ENCODE measurements around the gene PCOLCE2.

Gene PCOLCE2

GRCh38 chr3:142888481-142889211, at the start of gene PCOLCE2:
Gene PCOLCE2 (minus strand): TSS chr3:142889083. CDS start chr3:142888896, 187 bp downstream.
- DNase-seq (ENCODE audit: low spot score) = peak; percentile 73

DNA sequence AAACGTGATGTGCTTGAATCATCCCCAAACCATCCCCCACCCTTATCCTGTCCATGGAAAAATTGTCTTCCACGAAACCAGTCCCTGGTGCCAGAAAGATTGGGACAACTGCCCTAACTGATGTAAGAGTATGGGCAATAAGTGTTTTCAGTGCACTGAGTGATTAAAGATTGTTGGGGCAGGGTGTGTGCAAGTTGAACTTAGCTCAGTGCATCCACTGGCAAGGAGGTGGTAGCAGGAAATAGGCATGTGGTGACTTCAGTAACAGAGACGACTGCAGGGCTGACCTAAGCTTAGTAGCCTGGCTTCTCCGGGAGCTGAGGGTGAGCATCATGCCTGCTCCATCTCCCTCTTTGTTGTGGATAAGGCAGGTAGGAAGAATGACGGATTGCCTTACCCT, 47.1 kb upstream of the PCOLCE2 start:
- DNase-seq (ENCODE audit: low spot score) = no peak

GRCh38 chr3:142934887-142935269, 46.0 kb upstream of the PCOLCE2 start:
- no peak for DNase-seq (ENCODE audit: low spot score)

- no peak for DNase-seq (ENCODE audit: low spot score)
Observed at GRCh38 chr3:142934128-142934886, 45.4 kb upstream of the PCOLCE2 start.

DNA sequence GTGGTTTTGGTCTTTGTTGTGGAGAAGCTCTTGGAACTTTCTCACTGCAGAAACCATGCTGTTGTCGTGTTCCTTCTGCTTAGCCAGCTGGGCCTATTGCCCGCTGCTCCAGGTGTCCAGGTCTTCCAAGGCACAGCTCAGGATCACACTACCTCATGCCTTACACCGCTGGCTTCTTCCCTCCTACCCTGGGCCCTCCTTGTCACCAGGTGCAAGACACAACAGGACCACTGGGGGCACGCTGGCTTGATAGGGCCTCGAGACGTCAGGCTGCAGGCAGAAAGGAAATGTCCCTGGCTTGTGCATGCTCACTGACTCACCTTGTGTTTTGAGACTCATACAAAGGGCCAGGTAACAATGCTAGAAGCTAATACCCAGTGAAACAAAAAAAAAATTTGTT, 42.3 kb upstream of the PCOLCE2 start:
- DNase-seq (ENCODE audit: low spot score) = peak; percentile 79

GRCh38 chr3:142930463-142930862, 41.6 kb upstream of the PCOLCE2 start:
- DNase-seq (ENCODE audit: low spot score) = no peak

GRCh38 chr3:142929890-142930289, 41.0 kb upstream of the PCOLCE2 start:
- DNase-seq (ENCODE audit: low spot score) = no peak

- peak; percentile 75 for DNase-seq (ENCODE audit: low spot score)
Observed at GRCh38 chr3:142929109-142929508, 40.2 kb upstream of the PCOLCE2 start.

DNA sequence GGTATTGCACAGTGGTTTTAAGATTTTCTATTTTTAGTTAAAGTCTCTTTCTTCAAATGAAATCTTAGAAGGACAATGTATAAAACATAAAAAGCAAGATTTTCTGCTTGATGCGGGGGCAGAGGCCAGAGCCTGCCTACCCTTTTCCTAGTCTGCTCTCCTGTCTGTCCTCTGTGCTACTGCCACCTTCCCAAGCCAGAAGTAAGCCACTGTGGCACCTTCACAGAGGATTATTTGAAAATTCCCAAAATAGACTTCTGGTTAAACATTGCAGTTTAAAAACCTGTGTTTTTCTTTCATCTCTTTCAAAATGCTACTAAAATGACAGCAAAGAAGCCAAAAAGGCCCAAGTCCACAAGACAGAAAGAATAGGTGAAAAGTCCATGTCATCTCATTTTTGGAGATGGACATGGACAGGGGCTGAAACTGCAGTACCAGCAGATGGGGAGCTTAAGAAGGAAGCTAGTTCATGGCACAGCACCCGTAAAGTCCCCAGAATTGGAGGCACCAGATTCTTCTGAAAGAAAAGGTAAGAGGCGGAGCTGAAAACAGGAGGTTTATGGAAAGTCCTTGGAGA, 37.6 kb upstream of the PCOLCE2 start:
- DNase-seq (ENCODE audit: low spot score) = no peak

- DNase-seq (ENCODE audit: low spot score) = no peak
Observed at GRCh38 chr3:142925140-142925539, 36.3 kb upstream of the PCOLCE2 start.

- no peak for DNase-seq (ENCODE audit: low spot score)
Observed at GRCh38 chr3:142923694-142924093, 34.8 kb upstream of the PCOLCE2 start.

DNA sequence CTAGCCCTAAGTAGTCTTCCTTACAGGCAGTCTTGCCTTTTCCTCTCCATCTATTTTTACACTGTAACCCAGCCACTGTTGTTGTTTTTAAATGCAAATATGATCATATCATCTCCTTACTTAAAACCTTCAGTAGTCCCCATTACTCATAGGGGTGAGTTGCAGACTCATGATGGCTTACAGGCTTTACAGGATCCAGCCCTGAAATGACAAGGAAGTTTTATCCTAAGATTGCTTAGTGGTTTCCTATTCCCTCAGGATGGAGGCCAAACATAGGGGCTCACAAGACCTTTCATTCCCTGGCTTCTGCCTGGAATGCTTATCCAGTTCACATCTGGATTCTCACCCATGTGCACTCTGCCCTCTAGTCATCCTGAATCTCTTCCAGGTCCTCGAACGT, 27.7 kb upstream of the PCOLCE2 start:
- no peak for DNase-seq (ENCODE audit: low spot score)

- no peak for DNase-seq (ENCODE audit: low spot score)
Observed at GRCh38 chr3:142915636-142916035, 26.8 kb upstream of the PCOLCE2 start.

DNA sequence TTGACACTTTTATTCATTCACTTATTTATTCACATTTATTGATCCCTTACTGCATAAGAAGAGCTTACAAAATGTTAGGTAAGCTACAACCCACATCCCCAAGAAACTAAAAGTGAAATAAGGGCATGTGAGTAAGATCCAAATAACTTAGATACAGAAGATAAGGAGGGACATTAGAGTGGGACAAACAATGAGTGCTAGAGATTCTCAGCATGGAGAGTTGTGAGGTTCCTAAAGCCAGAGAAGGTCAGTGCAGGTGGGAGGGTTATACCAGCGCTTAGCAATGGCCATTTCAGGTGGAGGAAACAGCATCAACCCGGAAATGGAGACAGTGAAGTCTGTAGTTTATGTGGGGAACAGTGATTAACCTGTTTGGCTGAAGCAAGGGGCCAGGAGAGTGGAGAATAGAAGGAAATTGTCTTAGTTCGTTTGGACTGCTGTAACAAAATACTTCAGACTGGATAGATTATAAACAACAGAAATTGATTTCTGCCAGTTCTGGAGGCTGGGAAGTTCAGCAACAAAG, 25.5 kb upstream of the PCOLCE2 start:
- DNase-seq (ENCODE audit: low spot score) = no peak

GRCh38 chr3:142913432-142913831, 24.5 kb upstream of the PCOLCE2 start:
- no peak for DNase-seq (ENCODE audit: low spot score)

DNA sequence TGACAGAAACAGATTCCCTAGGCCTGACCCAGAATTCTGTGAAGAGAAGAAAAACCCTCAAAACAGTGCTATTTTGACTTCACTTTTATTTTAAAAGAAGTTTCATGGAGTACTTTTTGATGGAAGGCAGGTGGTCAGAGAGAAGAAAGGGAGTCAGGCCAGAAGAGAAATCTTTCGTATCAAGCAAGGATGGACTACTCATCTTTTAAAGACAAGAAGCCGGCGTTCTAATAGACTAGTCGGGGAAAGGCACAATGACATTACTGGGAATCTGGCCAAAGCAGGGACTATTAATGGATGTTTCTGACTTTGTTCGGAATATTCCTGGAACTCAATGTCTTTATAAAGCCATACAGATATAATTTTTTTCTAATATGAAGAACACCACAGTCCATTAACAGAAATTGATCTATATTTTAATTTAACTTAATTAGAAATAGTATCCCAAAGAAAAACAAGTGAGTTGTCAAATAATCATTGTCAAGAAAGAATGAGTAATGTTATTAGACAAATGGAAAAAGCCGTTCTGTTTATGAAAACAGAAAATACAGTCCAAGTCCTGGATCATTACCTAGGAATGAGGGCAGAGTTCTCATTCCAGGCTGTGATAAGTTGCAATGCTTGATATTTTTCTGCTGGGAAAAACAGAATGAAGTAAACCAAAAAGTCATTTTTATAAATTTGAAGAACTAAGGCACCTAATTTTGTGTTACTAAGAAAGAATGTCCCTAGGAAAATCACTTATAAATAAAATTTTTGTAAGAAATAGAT, 23.7 kb upstream of the PCOLCE2 start:
- DNase-seq (ENCODE audit: low spot score) = no peak

DNA sequence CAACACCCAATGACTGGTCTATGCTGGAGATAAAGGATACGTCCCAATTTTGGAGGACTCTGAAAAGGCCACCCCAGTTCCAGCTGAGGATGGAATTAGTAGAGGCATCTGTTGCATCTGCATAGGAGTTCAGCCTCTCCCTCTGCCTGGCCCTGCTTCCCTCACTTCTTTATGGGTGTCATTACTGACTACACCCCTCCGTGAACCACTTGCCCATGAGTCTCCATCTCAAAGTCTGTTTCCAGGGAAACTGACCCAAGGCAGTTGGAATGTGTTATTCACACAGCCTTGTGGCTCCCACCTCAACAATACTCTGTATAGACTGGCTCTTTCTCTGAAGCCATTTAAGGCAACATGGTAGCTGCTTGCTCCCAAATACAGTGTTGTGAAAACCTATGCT, 21.4 kb upstream of the PCOLCE2 start:
- no peak for DNase-seq (ENCODE audit: low spot score)

- no peak for DNase-seq (ENCODE audit: low spot score)
Observed at GRCh38 chr3:142909282-142909681, 20.4 kb upstream of the PCOLCE2 start.

DNA sequence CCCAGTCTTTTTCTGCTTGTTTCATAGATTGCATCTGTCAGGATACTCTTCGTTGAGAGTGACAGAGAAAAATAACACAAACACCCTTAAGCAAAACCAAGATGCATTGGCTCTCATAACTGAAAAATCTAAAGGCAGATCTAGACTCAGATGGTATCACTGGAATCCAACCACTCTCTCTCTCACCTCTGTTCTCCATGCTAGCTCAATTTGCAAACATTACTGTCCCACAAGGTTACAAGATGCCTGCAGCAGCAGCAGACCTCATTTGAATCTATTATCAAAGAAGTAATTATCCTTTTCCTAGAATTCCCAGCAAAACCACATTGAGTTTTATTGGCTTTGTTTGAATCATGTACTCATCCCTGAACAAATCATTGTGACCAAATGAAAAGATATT, 19.1 kb upstream of the PCOLCE2 start:
- DNase-seq (ENCODE audit: low spot score) = no peak

- DNase-seq (ENCODE audit: low spot score) = peak; percentile 27
Observed at GRCh38 chr3:142904639-142905436, 16.0 kb upstream of the PCOLCE2 start.

DNA sequence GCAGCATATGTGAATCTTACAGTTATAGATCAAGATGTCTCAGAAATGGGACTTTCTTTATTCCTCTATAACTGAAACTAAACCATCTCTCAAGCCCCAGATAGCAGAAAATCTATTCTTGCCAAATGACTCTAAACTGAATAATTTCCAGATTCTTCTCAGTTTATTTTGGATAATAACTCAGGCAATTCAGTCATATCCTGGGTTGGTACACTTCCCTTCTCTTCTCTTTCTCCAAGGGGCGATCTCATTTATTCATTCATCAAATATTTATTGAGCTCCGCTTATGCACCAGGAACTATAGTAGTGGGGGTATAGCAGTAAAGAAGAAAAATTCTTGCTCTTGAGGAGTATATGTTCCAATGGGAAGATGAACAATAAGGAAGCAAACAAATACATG, 13.5 kb upstream of the PCOLCE2 start:
- no peak for DNase-seq (ENCODE audit: low spot score)
